ENCODE results near the gene TLNRD1.

DNA sequence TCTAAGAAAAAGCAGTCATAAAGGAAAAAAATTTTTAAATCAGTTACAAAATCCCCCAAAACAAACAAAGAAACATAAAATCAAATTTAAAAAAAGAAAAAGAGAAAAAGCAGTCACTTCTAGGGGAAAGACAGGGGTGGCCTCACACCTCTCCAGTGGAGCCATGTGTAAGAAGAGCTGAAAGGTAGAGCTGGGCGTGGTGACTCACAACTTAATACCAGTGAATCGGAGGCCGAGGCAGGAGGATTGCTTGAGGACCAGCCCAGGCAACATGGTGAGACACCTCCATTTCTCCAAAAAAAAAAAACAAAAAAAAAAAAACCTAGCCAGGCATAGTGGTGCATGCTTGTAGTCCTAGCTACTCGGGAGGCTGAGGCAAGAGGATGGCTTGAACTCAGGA, 25.8 kb upstream of the TLNRD1 start:
- TF ChIP-seq, protein P1, sequence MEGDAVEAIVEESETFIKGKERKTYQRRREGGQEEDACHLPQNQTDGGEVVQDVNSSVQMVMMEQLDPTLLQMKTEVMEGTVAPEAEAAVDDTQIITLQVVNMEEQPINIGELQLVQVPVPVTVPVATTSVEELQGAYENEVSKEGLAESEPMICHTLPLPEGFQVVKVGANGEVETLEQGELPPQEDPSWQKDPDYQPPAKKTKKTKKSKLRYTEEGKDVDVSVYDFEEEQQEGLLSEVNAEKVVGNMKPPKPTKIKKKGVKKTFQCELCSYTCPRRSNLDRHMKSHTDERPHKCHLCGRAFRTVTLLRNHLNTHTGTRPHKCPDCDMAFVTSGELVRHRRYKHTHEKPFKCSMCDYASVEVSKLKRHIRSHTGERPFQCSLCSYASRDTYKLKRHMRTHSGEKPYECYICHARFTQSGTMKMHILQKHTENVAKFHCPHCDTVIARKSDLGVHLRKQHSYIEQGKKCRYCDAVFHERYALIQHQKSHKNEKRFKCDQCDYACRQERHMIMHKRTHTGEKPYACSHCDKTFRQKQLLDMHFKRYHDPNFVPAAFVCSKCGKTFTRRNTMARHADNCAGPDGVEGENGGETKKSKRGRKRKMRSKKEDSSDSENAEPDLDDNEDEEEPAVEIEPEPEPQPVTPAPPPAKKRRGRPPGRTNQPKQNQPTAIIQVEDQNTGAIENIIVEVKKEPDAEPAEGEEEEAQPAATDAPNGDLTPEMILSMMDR (IDR thresholded peaks at IDR 0.05 in 2 of 3, conservative IDR thresholded peaks at IDR 0.05 in 1 of 3; ENCODE audit: borderline replicate concordance in 1 of 3, insufficient read depth in 1 of 3, low read depth in 2 of 3, low read length in 2 of 3), result no peak
- TF ChIP-seq POLR2AphosphoS5 (IDR thresholded peaks at IDR 0.05; ENCODE audit: low read depth, low read length), result no peak
- TF ChIP-seq SP1 (IDR thresholded peaks at IDR 0.05; ENCODE audit: low read depth), result no peak
- TF ChIP-seq EZH2phosphoT487 (IDR thresholded peaks at IDR 0.05; ENCODE audit: borderline replicate concordance), result no peak
- TF ChIP-seq, protein P2, sequence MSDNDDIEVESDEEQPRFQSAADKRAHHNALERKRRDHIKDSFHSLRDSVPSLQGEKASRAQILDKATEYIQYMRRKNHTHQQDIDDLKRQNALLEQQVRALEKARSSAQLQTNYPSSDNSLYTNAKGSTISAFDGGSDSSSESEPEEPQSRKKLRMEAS (IDR thresholded peaks at IDR 0.05), result 0 out of 2 replicates have a peak, but pooled peaks have one; percentile 22
- no peak for TF ChIP-seq EZH2 (IDR thresholded peaks at IDR 0.05)
- TF ChIP-seq, protein P3, sequence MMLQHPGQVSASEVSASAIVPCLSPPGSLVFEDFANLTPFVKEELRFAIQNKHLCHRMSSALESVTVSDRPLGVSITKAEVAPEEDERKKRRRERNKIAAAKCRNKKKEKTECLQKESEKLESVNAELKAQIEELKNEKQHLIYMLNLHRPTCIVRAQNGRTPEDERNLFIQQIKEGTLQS (IDR thresholded peaks at IDR 0.05), result no peak
- no peak for TF ChIP-seq CEBPB (IDR thresholded peaks at IDR 0.05; ENCODE audit: low read depth)
- TF ChIP-seq ZFX (IDR thresholded peaks at IDR 0.05), result no peak
- TF ChIP-seq JUND (IDR thresholded peaks at IDR 0.05), result no peak
- TF ChIP-seq RAD21 (IDR thresholded peaks at IDR 0.05; ENCODE audit: low read depth), result no peak
- TF ChIP-seq POLR2A (IDR thresholded peaks at IDR 0.05; ENCODE audit: borderline replicate concordance, extremely low read depth, insufficient read depth, insufficient read length), result no peak
- no peak for TF ChIP-seq ZNF274 (IDR thresholded peaks at IDR 0.05; ENCODE audit: low read depth, low read length)
- no peak for TF ChIP-seq SIN3A (IDR thresholded peaks at IDR 0.05; ENCODE audit: low read depth)

Measured in HCT116 (cell line).